Loucy (cell line): ENCODE measurements around the gene LYVE1.

Source experiments
- H2AFZ ChIP-seq: fragments of 200-600 bp; sonication (generic); 2 replicates; pipeline ENCODE4 v1.6.0; 2016; ENCODE audit warnings: antibody characterized with exemption, mild to moderate bottlenecking, low read length, moderate library complexity
- H3F3A ChIP-seq: fragments of 200-600 bp; 2 replicates; pipeline ENCODE4 v1.6.0; 2016; ENCODE audit warnings: antibody characterized with exemption, low read depth, mild to moderate bottlenecking
- H3K27me3 ChIP-seq: fragments of 200-600 bp; sonication (generic); 2 replicates; pipeline ENCODE4 v1.6.1; 2014; ENCODE audit warnings: low read length, mild to moderate bottlenecking; ENCODE audit not compliant: insufficient read depth, poor library complexity, severe bottlenecking
- H3K36me3 ChIP-seq: fragments of 200-600 bp; sonication (generic); 2 replicates; pipeline ENCODE4 v1.6.1; 2016; ENCODE audit warnings: low read length; ENCODE audit not compliant: insufficient read depth
- H3K4me1 ChIP-seq: fragments of 200-600 bp; sonication (generic); 2 replicates; pipeline ENCODE4 v1.5.1; 2014; ENCODE audit warnings: low read length, mild to moderate bottlenecking; ENCODE audit not compliant: insufficient read depth, poor library complexity, severe bottlenecking
- H3K4me2 ChIP-seq: fragments of 200-600 bp; sonication (generic); 2 replicates; pipeline ENCODE4 v1.6.0; 2014; ENCODE audit warnings: antibody characterized with exemption, low read length, low read depth, mild to moderate bottlenecking; ENCODE audit not compliant: poor library complexity, severe bottlenecking
- H3K4me3 ChIP-seq: fragments of 200-600 bp; sonication (generic); 2 replicates; pipeline ENCODE4 v1.5.1; 2014; ENCODE audit warnings: low read length, mild to moderate bottlenecking, mixed read lengths; ENCODE audit not compliant: poor library complexity, severe bottlenecking
- H3K79me2 ChIP-seq: fragments of 200-600 bp; sonication (generic); 2 replicates; pipeline ENCODE4 v1.6.1; 2014; ENCODE audit warnings: low read length; ENCODE audit not compliant: insufficient read depth
- H3K9ac ChIP-seq: fragments of 200-600 bp; sonication (generic); 2 replicates; pipeline ENCODE4 v1.6.0; 2014; ENCODE audit warnings: mild to moderate bottlenecking, low read depth, low read length, moderate library complexity; ENCODE audit not compliant: poor library complexity, severe bottlenecking
- H3K9me2 ChIP-seq: fragments of 200-600 bp; sonication (generic); replicated peaks from 2 replicates; pipeline ENCODE4 v1.6.1; 2016; ENCODE audit warnings: low read depth, low read length, mixed read lengths
- H3K9me3 ChIP-seq: fragments of 200-600 bp; sonication (generic); 2 replicates; pipeline ENCODE4 v1.6.1; 2014; ENCODE audit warnings: mild to moderate bottlenecking, antibody characterized with exemption, low read length, low read depth; ENCODE audit not compliant: insufficient read depth
- H4K20me1 ChIP-seq: fragments of 200-600 bp; sonication (generic); 2 replicates; pipeline ENCODE4 v1.6.0; 2014; ENCODE audit warnings: antibody characterized with exemption, low read length, mild to moderate bottlenecking; ENCODE audit not compliant: insufficient read depth, poor library complexity, severe bottlenecking
- CTCF ChIP-seq: fragments of 200-600 bp; sonication (generic); conservative IDR thresholded peaks from 2 replicates; pipeline ENCODE4 v1.5.1; 2014; ENCODE audit warnings: mild to moderate bottlenecking, antibody characterized with exemption, low read length
- EZH2phosphoT487 ChIP-seq: fragments of 200-600 bp; IDR thresholded peaks from 2 replicates; pipeline ENCODE4 v1.6.1; 2018; ENCODE audit warnings: antibody characterized with exemption, mild to moderate bottlenecking, moderate library complexity, borderline replicate concordance

The LYVE1 gene

GRCh38 chr11:10590218-10590915 is 21.9 kb upstream of the LYVE1 start:
- Histone ChIP-seq H3K9ac (no peak overlapping the region), H3K79me2 (no peaks in the 10 kb centered on the region), H2AFZ (no peak overlapping the region), H4K20me1 (no peaks in the 10 kb centered on the region), H3K27me3 (no peaks in the 10 kb centered on the region), H3K9me2 (no peaks in the 10 kb centered on the region), H3K9me3 (no peaks in the 10 kb centered on the region), H3K4me1 (peaks cover 16% of the 10 kb centered on the region), H3K4me2 (no peak overlapping the region), H3F3A (no peaks in the 10 kb centered on the region), H3K4me3 (no peak overlapping the region), H3K36me3 (no peaks in the 10 kb centered on the region)
- TF ChIP-seq EZH2phosphoT487: no peak

DNA sequence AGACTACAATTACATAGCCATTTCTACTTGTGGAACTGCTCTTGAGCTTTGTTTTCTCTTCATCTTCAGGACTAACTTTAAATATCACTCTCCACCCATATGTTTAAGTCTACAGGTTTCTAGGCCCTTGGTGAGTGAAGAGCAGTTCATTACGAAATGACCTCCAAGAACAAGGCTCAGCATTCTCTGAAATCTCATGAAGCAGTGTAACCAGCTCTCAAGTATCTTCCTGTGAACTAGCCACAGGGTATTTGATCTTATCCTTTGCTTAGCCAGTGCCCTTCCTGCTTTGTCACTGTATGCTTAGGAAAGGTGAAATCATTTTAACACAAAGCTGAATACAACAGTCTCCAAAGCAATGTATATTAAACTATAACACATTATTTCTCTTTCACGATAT is 20.4 kb upstream of the LYVE1 start:
- Histone ChIP-seq H3K4me2 (no peak overlapping the region), H3K36me3 (no peaks in the 10 kb centered on the region), H2AFZ (no peak overlapping the region), H3K27me3 (no peaks in the 10 kb centered on the region), H3K79me2 (no peaks in the 10 kb centered on the region), H3K9me2 (no peaks in the 10 kb centered on the region), H3F3A (no peaks in the 10 kb centered on the region), H4K20me1 (no peaks in the 10 kb centered on the region), H3K9ac (no peak overlapping the region), H3K4me3 (no peak overlapping the region), H3K4me1 (peaks cover 19% of the 10 kb centered on the region), H3K9me3 (no peaks in the 10 kb centered on the region)
- TF ChIP-seq CTCF (no peak), EZH2phosphoT487 (no peak)

DNA sequence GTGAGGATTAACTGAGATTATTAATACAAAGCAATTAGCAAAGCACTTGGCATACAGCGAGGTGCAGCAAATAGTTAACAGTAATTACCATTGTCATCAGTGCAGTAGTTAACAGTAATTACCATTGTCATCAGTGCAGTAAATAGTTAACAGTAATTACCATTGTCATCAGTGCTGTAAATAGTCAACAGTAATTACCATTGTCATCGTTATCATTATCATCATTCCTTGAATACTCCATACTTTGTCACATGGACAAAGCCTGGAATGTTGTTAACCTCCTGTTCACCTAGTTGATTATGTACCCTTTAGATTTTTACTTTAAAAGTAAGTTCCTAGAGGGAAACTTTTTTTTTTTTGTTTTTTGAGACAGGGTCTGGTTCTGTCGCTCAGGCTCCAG is 19.5 kb upstream of the LYVE1 start:
- Histone ChIP-seq H3K4me1 (peaks cover 28% of the 10 kb centered on the region), H3F3A (no peaks in the 10 kb centered on the region), H3K9me3 (no peaks in the 10 kb centered on the region), H3K4me3 (no peak overlapping the region), H3K79me2 (no peaks in the 10 kb centered on the region), H3K36me3 (no peaks in the 10 kb centered on the region), H4K20me1 (no peaks in the 10 kb centered on the region), H3K9me2 (no peaks in the 10 kb centered on the region), H3K4me2 (no peak overlapping the region), H3K9ac (no peak overlapping the region), H3K27me3 (no peaks in the 10 kb centered on the region), H2AFZ (no peak overlapping the region)
- TF ChIP-seq EZH2phosphoT487 (no peak), CTCF (no peak)

DNA sequence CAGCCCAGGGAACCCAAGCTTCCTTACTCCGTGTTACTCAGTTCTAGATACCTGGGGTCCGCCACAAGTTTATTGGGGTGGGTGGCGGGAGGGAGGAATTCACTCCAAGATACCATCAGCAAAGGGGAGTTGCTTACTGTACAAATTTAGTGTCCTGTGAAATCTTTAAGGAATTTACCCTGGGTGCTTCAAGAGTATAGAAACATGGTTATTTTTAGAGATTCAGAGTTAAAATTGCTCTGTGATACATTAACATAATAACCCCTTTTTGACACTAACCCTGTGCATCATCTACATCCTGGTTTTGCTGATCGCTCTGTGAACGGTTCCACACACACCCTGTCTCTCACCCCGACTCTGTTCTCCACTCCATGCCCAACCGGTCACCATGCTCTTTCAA is 18.9 kb upstream of the LYVE1 start:
- no peaks in the 10 kb centered on the region for H4K20me1 ChIP-seq
- no peaks in the 10 kb centered on the region for H3K79me2 ChIP-seq

More for the DNA sequence above, 18.9 kb upstream of the LYVE1 start:
- no peak for TF ChIP-seq EZH2phosphoT487
- no peak for TF ChIP-seq CTCF
- Histone ChIP-seq H3K4me2 (no peak overlapping the region), H3K9me2 (no peaks in the 10 kb centered on the region), H3K4me1 (peaks cover 31% of the 10 kb centered on the region), H2AFZ (no peak overlapping the region), H3K9me3 (no peaks in the 10 kb centered on the region), H3K27me3 (no peaks in the 10 kb centered on the region), H3F3A (no peaks in the 10 kb centered on the region), H3K4me3 (no peak overlapping the region), H3K36me3 (no peaks in the 10 kb centered on the region), H3K9ac (no peak overlapping the region)
